ENCODE measurements around the gene NFATC2. TPM values are rescaled to one million over a fixed set of nuclear protein-coding genes. Genes with fewer than 3 reads are reported as not detected.

NFATC2 gene
- total RNA-seq, 4 donors from 2014 or later = 4.4 to 38.0 (median 13.6) TPM

- Histone ChIP-seq H3K27ac (no peak overlapping the region), H3K27me3 (no peaks in the 10 kb centered on the region), H3K9me3 (no peaks in the 10 kb centered on the region), H3K36me3 (no peaks in the 10 kb centered on the region), H3K4me3 (no peak overlapping the region), H3K4me1 (no peaks in the 10 kb centered on the region)
- no peak for TF ChIP-seq CTCF (IDR thresholded peaks at IDR 0.05)
- no peak for TF ChIP-seq POLR2A (IDR thresholded peaks at IDR 0.05)
- DNase-seq = no peak
Observed at GRCh38 chr20:51378171-51378928, 164.2 kb downstream of the NFATC2 start.

GRCh38 chr20:51377132-51377531, 165.4 kb downstream of the NFATC2 start:
- no peak overlapping the region for H3K27ac ChIP-seq
- no peak overlapping the region for H3K4me3 ChIP-seq
- H3K9me3 ChIP-seq = no peaks in the 10 kb centered on the region
- no peak for DNase-seq
- H3K36me3 ChIP-seq = no peaks in the 10 kb centered on the region
- no peak for TF ChIP-seq CTCF (IDR thresholded peaks at IDR 0.05)
- H3K27me3 ChIP-seq = no peaks in the 10 kb centered on the region
- no peaks in the 10 kb centered on the region for H3K4me1 ChIP-seq

- Histone ChIP-seq H3K9me3 (no peaks in the 10 kb centered on the region), H3K27me3 (no peaks in the 10 kb centered on the region), H3K4me3 (no peak overlapping the region), H3K36me3 (no peaks in the 10 kb centered on the region), H3K4me1 (no peaks in the 10 kb centered on the region), H3K27ac (no peak overlapping the region)
- no peak for TF ChIP-seq CTCF (IDR thresholded peaks at IDR 0.05)
- no peak for TF ChIP-seq POLR2A (IDR thresholded peaks at IDR 0.05)
- DNase-seq = no peak
Observed at GRCh38 chr20:51376111-51376510, 166.4 kb downstream of the NFATC2 start.

- H3K9me3 ChIP-seq = no peaks in the 10 kb centered on the region
- H3K27me3 ChIP-seq = no peaks in the 10 kb centered on the region
- no peaks in the 10 kb centered on the region for H3K4me1 ChIP-seq
- no peak overlapping the region for H3K4me3 ChIP-seq
- TF ChIP-seq CTCF (IDR thresholded peaks at IDR 0.05) (no peak), POLR2A (IDR thresholded peaks at IDR 0.05) (no peak)
- no peak overlapping the region for H3K27ac ChIP-seq
- no peak for DNase-seq
- H3K36me3 ChIP-seq = no peaks in the 10 kb centered on the region
Observed at GRCh38 chr20:51375561-51375960, 167.0 kb downstream of the NFATC2 start.

- no peak for DNase-seq
- Histone ChIP-seq H3K27me3 (no peaks in the 10 kb centered on the region), H3K36me3 (no peaks in the 10 kb centered on the region), H3K27ac (no peak overlapping the region), H3K9me3 (no peaks in the 10 kb centered on the region), H3K4me3 (no peak overlapping the region), H3K4me1 (no peaks in the 10 kb centered on the region)
- TF ChIP-seq POLR2A (IDR thresholded peaks at IDR 0.05) = no peak
- TF ChIP-seq CTCF (IDR thresholded peaks at IDR 0.05) = no peak
Observed at GRCh38 chr20:51374961-51375360, 167.6 kb downstream of the NFATC2 start.

GRCh38 chr20:51374456-51374830, 168.1 kb downstream of the NFATC2 start:
- no peak overlapping the region for H3K27ac ChIP-seq
- no peaks in the 10 kb centered on the region for H3K36me3 ChIP-seq
- H3K4me3 ChIP-seq = no peak overlapping the region
- no peaks in the 10 kb centered on the region for H3K4me1 ChIP-seq
- H3K27me3 ChIP-seq = no peaks in the 10 kb centered on the region
- no peaks in the 10 kb centered on the region for H3K9me3 ChIP-seq
- TF ChIP-seq POLR2A (IDR thresholded peaks at IDR 0.05) (no peak), CTCF (IDR thresholded peaks at IDR 0.05) (no peak)
- no peak for DNase-seq

All from Peyer's patch (tissue), 4 donors.